GM12878 (cell line): Measurements from ENCODE around the gene ERLEC1.

Source experiments
- KDM1A ChIP-seq: fragments of 200-600 bp; sonication (generic); IDR thresholded peaks from 2 replicates; pipeline ENCODE4 v1.6.1; 2016; ENCODE audit warnings: borderline replicate concordance
- ZNF274 ChIP-seq: IDR thresholded peaks from one replicate; pipeline ENCODE4 v1.8.0; 2011; ENCODE audit not compliant: insufficient read length, insufficient read depth
- TF ChIP-seq, protein P1 (sequence below), 3 experiments: IDR thresholded peaks in 2 of 3; conservative IDR thresholded peaks in 1 of 3; 2 replicates each; pipeline ENCODE4 v1.5.1; 2011; ENCODE audit warnings: low read depth in 3 of 3, low read length in 3 of 3, mild to moderate bottlenecking in 3 of 3, control low read depth in 2 of 3, moderate library complexity in 2 of 3, inconsistent platforms in 1 of 3, mixed read lengths in 1 of 3; ENCODE audit not compliant: control insufficient read depth in 2 of 3, insufficient read depth in 1 of 3; ENCODE audit errors: extremely low read depth in 1 of 3

DNA sequence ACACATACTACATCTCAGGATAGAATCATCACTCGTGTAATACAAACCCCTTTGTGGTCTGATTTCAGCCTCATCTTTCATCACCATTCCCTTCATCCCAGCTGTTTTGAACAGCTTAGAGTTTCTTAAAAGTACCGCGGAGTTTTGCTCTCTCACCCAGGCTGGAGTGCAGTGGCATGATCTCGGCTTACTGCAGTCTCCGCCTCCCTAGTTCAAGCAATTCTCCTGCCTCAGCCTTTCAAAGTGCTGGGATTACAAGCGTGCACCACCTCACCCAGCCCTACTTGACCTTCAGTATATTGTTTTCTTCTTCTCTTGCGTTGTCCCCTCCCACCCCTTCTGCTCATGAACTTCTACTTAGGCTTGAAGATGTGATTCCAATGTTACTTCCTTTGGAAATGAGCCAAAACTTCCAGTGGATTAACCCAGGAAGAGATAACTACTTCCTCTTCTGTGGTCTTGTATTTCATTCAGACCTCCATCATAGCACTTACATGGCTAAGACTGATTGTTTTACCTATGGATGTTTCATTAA, 15.8 kb downstream of the ERLEC1 start:
- TF ChIP-seq, protein P1, sequence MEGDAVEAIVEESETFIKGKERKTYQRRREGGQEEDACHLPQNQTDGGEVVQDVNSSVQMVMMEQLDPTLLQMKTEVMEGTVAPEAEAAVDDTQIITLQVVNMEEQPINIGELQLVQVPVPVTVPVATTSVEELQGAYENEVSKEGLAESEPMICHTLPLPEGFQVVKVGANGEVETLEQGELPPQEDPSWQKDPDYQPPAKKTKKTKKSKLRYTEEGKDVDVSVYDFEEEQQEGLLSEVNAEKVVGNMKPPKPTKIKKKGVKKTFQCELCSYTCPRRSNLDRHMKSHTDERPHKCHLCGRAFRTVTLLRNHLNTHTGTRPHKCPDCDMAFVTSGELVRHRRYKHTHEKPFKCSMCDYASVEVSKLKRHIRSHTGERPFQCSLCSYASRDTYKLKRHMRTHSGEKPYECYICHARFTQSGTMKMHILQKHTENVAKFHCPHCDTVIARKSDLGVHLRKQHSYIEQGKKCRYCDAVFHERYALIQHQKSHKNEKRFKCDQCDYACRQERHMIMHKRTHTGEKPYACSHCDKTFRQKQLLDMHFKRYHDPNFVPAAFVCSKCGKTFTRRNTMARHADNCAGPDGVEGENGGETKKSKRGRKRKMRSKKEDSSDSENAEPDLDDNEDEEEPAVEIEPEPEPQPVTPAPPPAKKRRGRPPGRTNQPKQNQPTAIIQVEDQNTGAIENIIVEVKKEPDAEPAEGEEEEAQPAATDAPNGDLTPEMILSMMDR (IDR thresholded peaks at IDR 0.05 in 2 of 3, conservative IDR thresholded peaks at IDR 0.05 in 1 of 3; ENCODE audit: control insufficient read depth in 2 of 3, extremely low read depth in 1 of 3, insufficient read depth in 1 of 3, low read depth in 3 of 3, low read length in 3 of 3): no peak
- TF ChIP-seq KDM1A (no peak), ZNF274 (no peak)
